Fibroblast of skin of right quadriceps (primary cell): ENCODE results near the gene DNAJB12.

Experiments
- DNase-seq: peaks from one replicate; pipeline ENCODE4 v3.0.0-alpha.2; 2013

DNAJB12 gene

DNA sequence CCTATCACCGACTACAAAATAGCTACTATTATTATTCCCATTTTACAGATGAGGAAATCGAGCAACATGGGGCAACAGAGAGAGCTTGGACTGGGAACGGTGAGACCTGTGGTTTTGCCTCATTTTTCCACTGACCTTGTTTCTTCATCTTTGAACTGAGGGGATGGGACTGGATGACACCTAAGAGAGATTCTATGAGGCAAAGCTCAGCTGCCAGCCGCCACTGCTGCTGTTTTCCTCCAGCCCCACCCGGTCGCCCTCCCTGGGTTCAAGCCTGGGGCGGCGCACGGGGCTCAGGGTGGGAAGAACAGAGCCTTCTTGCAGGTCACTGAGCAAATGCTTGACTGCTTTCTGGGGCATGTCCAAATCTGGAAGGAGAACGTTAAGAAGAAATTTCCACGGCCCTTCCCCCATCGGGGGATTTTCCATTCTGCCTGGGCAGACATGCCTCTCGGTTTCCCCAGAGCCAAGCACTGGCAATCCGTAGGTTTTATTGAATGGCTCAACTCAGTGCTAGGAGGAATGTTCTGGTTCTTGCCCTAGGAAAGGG, 68.7 kb downstream of the DNAJB12 start:
- DNase-seq: no peak

DNA sequence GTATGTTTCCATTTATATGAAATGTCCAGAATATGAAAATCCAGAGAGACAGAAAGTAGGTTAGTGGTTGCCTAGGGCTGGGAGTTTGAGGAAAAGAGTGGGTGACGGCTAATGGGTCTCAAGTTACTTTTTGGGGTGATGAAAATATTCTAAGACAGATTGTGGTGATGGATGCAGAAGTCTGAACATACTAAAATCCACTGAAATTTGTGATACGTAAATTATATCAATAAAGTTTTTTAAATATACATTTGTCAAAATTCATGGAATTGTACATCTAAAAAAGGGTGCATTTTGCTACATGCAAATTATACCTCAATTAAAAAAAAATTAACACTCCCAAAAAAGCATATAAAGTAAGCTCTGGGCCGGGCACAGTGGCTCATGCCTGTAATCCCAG, 71.6 kb downstream of the DNAJB12 start:
- DNase-seq: no peak
